Upper lobe of left lung (tissue), 6 donors: ENCODE results near the gene PYROXD2. TPM values are rescaled to one million over a fixed set of nuclear protein-coding genes. Genes with fewer than 3 reads are reported as not detected.

Source experiments
- ATAC-seq, 2 donors: fragments of 200-7000 bp; cut with Tn5 transposase; one replicate each; pipeline ENCODE4 v1.9.1; 2022; ENCODE audit warnings: mild to moderate bottlenecking in 2 of 2, moderate library complexity in 2 of 2; ENCODE audit not compliant: low FRiP score in 2 of 2
- DNase-seq, 2 donors: peaks; one replicate each; pipeline ENCODE4 v3.0.0-alpha.2; 2019 to 2020
- H3K27ac ChIP-seq, 4 donors: fragments of 200-600 bp; sonication (generic); one replicate each; pipeline ENCODE4 v1.5.1; 2016 to 2019
- H3K27me3 ChIP-seq, 4 donors: fragments of 200-600 bp; sonication (generic); one replicate each; pipeline ENCODE4 v1.5.1; 2017 to 2019
- H3K36me3 ChIP-seq, 4 donors: fragments of 200-600 bp; sonication (generic); one replicate each; pipeline ENCODE4 v1.5.1; 2016 to 2019
- H3K4me1 ChIP-seq, 4 donors: fragments of 200-600 bp; sonication (generic); one replicate each; pipeline ENCODE4 v1.5.1; 2018 to 2019
- H3K4me3 ChIP-seq, 4 donors: fragments of 200-600 bp; sonication (generic); one replicate each; pipeline ENCODE4 v1.5.1; 2017 to 2019; ENCODE audit warnings: mild to moderate bottlenecking in 2 of 4, moderate library complexity in 1 of 4
- H3K9me3 ChIP-seq, 4 donors: fragments of 200-600 bp; sonication (generic); one replicate each; pipeline ENCODE4 v1.5.1; 2018 to 2019
- CTCF ChIP-seq, 6 experiments: fragments of 450-650 bp in 4 of 6; fragments of 200-600 bp in 2 of 6; sonication (generic) in 2 of 6; IDR thresholded peaks; one replicate each; pipeline ENCODE4 v1.5.1; 2016 to 2019; ENCODE audit warnings: antibody characterized with exemption in 6 of 6
- EP300 ChIP-seq, 4 donors: sonication (generic); formaldehyde crosslinking; IDR thresholded peaks; one replicate each; pipeline ENCODE4 v1.5.1; 2017; ENCODE audit warnings: antibody characterized with exemption in 4 of 4, control low read depth in 2 of 4
- POLR2A ChIP-seq, 4 donors: fragments of 450-650 bp; IDR thresholded peaks; one replicate each; pipeline ENCODE4 v1.5.1; 2016 to 2017; ENCODE audit warnings: antibody characterized with exemption in 4 of 4, mild to moderate bottlenecking in 2 of 4
- POLR2AphosphoS5 ChIP-seq, 2 donors: sonication (generic); formaldehyde crosslinking; IDR thresholded peaks; one replicate each; pipeline ENCODE4 v1.5.1; 2017; ENCODE audit warnings: antibody characterized with exemption in 2 of 2
- WGBS, 2 donors: methylation state at CpG; one replicate each; pipeline ENCODE4 v1.1.5; 2017 to 2018; 5-methylcytosine and 5-hydroxymethylcytosine counted together
- total RNA-seq, 6 donors: library from RNA; depleted of rRNA in 4 of 6; stranded (reverse); fragments of >200 nt in 4 of 6; gene quantifications; one replicate each; pipeline versions ENCODE4 v1.1.0 to v1.2.1, GENCODE V29; 2016 to 2021
- donor health status: DM: no; HTN: no; CAD: no; lungs with moderate emphysema.
- donor health status: DM: no; HTN: yes; CAD: no; lungs with severe emphysema.

Gene PYROXD2
- total RNA-seq, 6 donors from 2014 or later: 6.5 to 29.3 (median 9.3) TPM

- H3K36me3 ChIP-seq: peaks cover 8 to 48% (median 36%) of the 10 kb centered on the region in 4 donors
- 87% methylated on average over 15 to 18 of the region's 18 CpGs for WGBS, 2 donors
- H3K4me1 ChIP-seq: peaks cover 17 to 22% (median 20%) of the 10 kb centered on the region in 4 donors
- no peak for ATAC-seq
- H3K9me3 ChIP-seq: no peaks in the 10 kb centered on the region
- DNase-seq: peak in 1 of 2 donors; percentile 15
- no peak for TF ChIP-seq POLR2AphosphoS5 (IDR thresholded peaks at IDR 0.05)
- no peak for TF ChIP-seq POLR2A (IDR thresholded peaks at IDR 0.05)
- no peak for TF ChIP-seq CTCF (IDR thresholded peaks at IDR 0.05)
- no peak for TF ChIP-seq EP300 (IDR thresholded peaks at IDR 0.05)
- H3K27ac ChIP-seq: no peak overlapping the region
- no peaks in the 10 kb centered on the region for H3K27me3 ChIP-seq
- no peak overlapping the region for H3K4me3 ChIP-seq
Measured at GRCh38 chr10:98416606-98417388, 1.8 kb upstream of the PYROXD2 start.

GRCh38 chr10:98415731-98416119 is 743 bp upstream of the PYROXD2 start:
- Histone ChIP-seq H3K36me3 (peaks cover 8 to 45% (median 32%) of the 10 kb centered on the region in 4 donors), H3K4me1 (peaks cover 17 to 30% (median 27%) of the 10 kb centered on the region in 4 donors), H3K9me3 (no peaks in the 10 kb centered on the region), H3K27me3 (no peaks in the 10 kb centered on the region), H3K27ac (peak overlapping the region in 3 of 4 donors; percentile 72 to 89 (median 83)), H3K4me3 (no peak overlapping the region)
- TF ChIP-seq CTCF (IDR thresholded peaks at IDR 0.05) (no peak), POLR2A (IDR thresholded peaks at IDR 0.05) (no peak), POLR2AphosphoS5 (IDR thresholded peaks at IDR 0.05) (no peak), EP300 (IDR thresholded peaks at IDR 0.05) (no peak)
- ATAC-seq (no peak), DNase-seq (no peak)
- WGBS, 2 donors: 60 to 73% methylated on average over 8 of the region's 8 CpGs

- WGBS, 2 donors: 20 to 36% methylated on average over 1 to 3 of the region's 3 CpGs
- peak overlapping the region; percentile 69 to 89 (median 78) for H3K27ac ChIP-seq
- peak overlapping the region; percentile 18 to 65 (median 54) for H3K4me3 ChIP-seq
- ATAC-seq (no peak), DNase-seq (no peak)
- no peaks in the 10 kb centered on the region for H3K9me3 ChIP-seq
- TF ChIP-seq POLR2A (IDR thresholded peaks at IDR 0.05) (no peak), EP300 (IDR thresholded peaks at IDR 0.05) (no peak), CTCF (IDR thresholded peaks at IDR 0.05) (no peak), POLR2AphosphoS5 (IDR thresholded peaks at IDR 0.05) (no peak)
- H3K4me1 ChIP-seq: peaks cover 17 to 33% (median 29%) of the 10 kb centered on the region in 4 donors
- H3K27me3 ChIP-seq: no peaks in the 10 kb centered on the region
- peaks cover 1 to 33% (median 25%) of the 10 kb centered on the region in 4 donors for H3K36me3 ChIP-seq
Measured at GRCh38 chr10:98414578-98414931, 427 bp downstream of the PYROXD2 start.

- Histone ChIP-seq H3K36me3 (peaks cover 0 to 5% (median 3%) of the 10 kb centered on the region in 4 donors), H3K9me3 (no peaks in the 10 kb centered on the region), H3K27me3 (no peaks in the 10 kb centered on the region), H3K27ac (peak overlapping the region in 3 of 4 donors; percentile 14 to 53 (median 24)), H3K4me3 (no peak overlapping the region), H3K4me1 (peaks cover 17 to 33% (median 29%) of the 10 kb centered on the region in 4 donors)
- no peak for ATAC-seq
- DNase-seq: no peak
- 64 to 79% methylated on average over 1 of the region's 1 CpG for WGBS, 2 donors
- TF ChIP-seq EP300 (IDR thresholded peaks at IDR 0.05) (no peak), POLR2AphosphoS5 (IDR thresholded peaks at IDR 0.05) (no peak), CTCF (IDR thresholded peaks at IDR 0.05) (no peak), POLR2A (IDR thresholded peaks at IDR 0.05) (no peak)
Measured at GRCh38 chr10:98411768-98412167, 3.2 kb downstream of the PYROXD2 start.
